Common myeloid progenitor, CD34-positive (primary cell): ENCODE results near the gene ZNF385B.
A peak's percentile ranks its signal among the peaks of the same experiment; 100 is the strongest.

Experiments
- CTCF ChIA-PET: fragments of 350-600 bp; sonication (Branson Sonifier 250); formaldehyde crosslinking; loops from one replicate; lab custom pipeline; 2021; ENCODE audit warnings: antibody characterized with exemption; lab: Charles Lee
- POLR2A ChIA-PET: fragments of 350-600 bp; sonication (Branson Sonifier 250); formaldehyde crosslinking; loops from one replicate; lab custom pipeline; 2021; ENCODE audit warnings: antibody characterized with exemption; lab: Charles Lee
- DNase-seq, 3 donors: peaks; one replicate each; pipeline versions ENCODE4 v3.0.0 to v3.0.0-alpha.2; 2013
- H3K27ac ChIP-seq, 2 experiments: 1 replicate in 1 of 2; 2 replicates in 1 of 2; pipeline ENCODE4 v1.7.0; 2013; ENCODE audit warnings: inconsistent platforms in 2 of 2, low read length in 2 of 2, mild to moderate bottlenecking in 2 of 2, low read depth in 1 of 2, moderate library complexity in 1 of 2; ENCODE audit not compliant: severe bottlenecking in 2 of 2, insufficient read depth in 1 of 2, poor library complexity in 1 of 2
- H3K27me3 ChIP-seq, 5 experiments: replicated peaks in 2 of 5; 1 replicate in 3 of 5; 2 replicates in 2 of 5; pipeline versions ENCODE4 v1.6.1 to v1.7.0; 2013; ENCODE audit warnings: low read length in 4 of 5, mild to moderate bottlenecking in 2 of 5, moderate library complexity in 2 of 5, inconsistent platforms in 1 of 5; ENCODE audit not compliant: insufficient read depth in 5 of 5, control insufficient read depth in 4 of 5
- H3K36me3 ChIP-seq, 4 experiments: 1 replicate in 2 of 4; 2 replicates in 2 of 4; pipeline versions ENCODE4 v1.6.1 to v1.7.0; 2013; ENCODE audit warnings: low read length in 3 of 4, control low read depth in 1 of 4, mild to moderate bottlenecking in 1 of 4; ENCODE audit not compliant: control insufficient read depth in 4 of 4, insufficient read depth in 4 of 4
- H3K4me1 ChIP-seq, 4 experiments: 1 replicate in 3 of 4; 2 replicates in 1 of 4; pipeline versions ENCODE4 v1.6.1 to v1.7.1; 2013; ENCODE audit warnings: low read length in 3 of 4, mild to moderate bottlenecking in 3 of 4, control low read depth in 1 of 4, inconsistent platforms in 1 of 4, moderate library complexity in 1 of 4; ENCODE audit not compliant: control insufficient read depth in 4 of 4, insufficient read depth in 4 of 4; ENCODE audit errors: control extremely low read depth in 1 of 4
- H3K4me3 ChIP-seq, 7 experiments: 1 replicate in 4 of 7; 2 replicates in 3 of 7; pipeline versions ENCODE4 v1.5.1 to v1.7.0; 2013; ENCODE audit warnings: mild to moderate bottlenecking in 7 of 7, low read length in 6 of 7, moderate library complexity in 6 of 7, inconsistent platforms in 2 of 7, low read depth in 2 of 7, control low read depth in 1 of 7; ENCODE audit not compliant: insufficient read depth in 4 of 7, control insufficient read depth in 1 of 7; ENCODE audit errors: extremely low read depth in 1 of 7
- H3K9me3 ChIP-seq, 5 experiments: 1 replicate in 4 of 5; 2 replicates in 1 of 5; pipeline versions ENCODE4 v1.6.1 to v1.7.1; 2013; ENCODE audit warnings: low read length in 4 of 5, mild to moderate bottlenecking in 2 of 5, inconsistent platforms in 1 of 5, low read depth in 1 of 5, moderate library complexity in 1 of 5; ENCODE audit not compliant: control insufficient read depth in 4 of 5, insufficient read depth in 2 of 5; ENCODE audit errors: control extremely low read depth in 1 of 5
- WGBS: methylation state at CpG from one replicate; pipeline ENCODE4 v1.1.5; 2013; ENCODE audit not compliant: insufficient coverage; 5-methylcytosine and 5-hydroxymethylcytosine counted together

The ZNF385B gene

GRCh38 chr2:179751163-179751809 lies 110.1 kb downstream of the ZNF385B start:
- CTCF ChIA-PET: interaction anchor here (1.0 kb wide), 1 partner anchor 340 kb away, joined by 5 read pairs; no protein-coding TSS in a partner anchor

GRCh38 chr2:179749210-179749609 lies 112.2 kb downstream of the ZNF385B start:
- no peaks in the 10 kb centered on the region for H3K4me1 ChIP-seq
- no peak overlapping the region for H3K4me3 ChIP-seq
- DNase-seq: no peak
- ChIA-PET POLR2A (interaction anchor here (0.5 kb wide), 1 partner anchor 793 kb away, joined by 3 read pairs; no protein-coding TSS in a partner anchor), CTCF (interaction anchor here (1.5 kb wide), 1 partner anchor 326 kb away, joined by 4 read pairs; no protein-coding TSS in a partner anchor)
- 100% methylated on average over 1 of the region's 1 CpG for WGBS
- H3K9me3 ChIP-seq: no peaks in the 10 kb centered on the region
- H3K27ac ChIP-seq: no peak overlapping the region
- H3K36me3 ChIP-seq: no peaks in the 10 kb centered on the region
- H3K27me3 ChIP-seq: peaks cover 0 to 7% (median 0%) of the 10 kb centered on the region in 5 experiments

More at GRCh38 chr2:179751163-179751809, 110.1 kb downstream of the ZNF385B start:
- peak; percentile 16 to 40 (median 31) for DNase-seq
- no peak overlapping the region for H3K4me3 ChIP-seq
- H3K4me1 ChIP-seq: no peaks in the 10 kb centered on the region
- H3K9me3 ChIP-seq: no peaks in the 10 kb centered on the region
- H3K27me3 ChIP-seq: peaks cover 0 to 4% (median 0%) of the 10 kb centered on the region in 5 experiments
- WGBS: no CpG with 5 or more reads among the region's 4 CpGs
- H3K36me3 ChIP-seq: no peaks in the 10 kb centered on the region
- H3K27ac ChIP-seq: no peak overlapping the region
- POLR2A ChIA-PET: no interaction called here

GRCh38 chr2:179746981-179747380 lies 114.4 kb downstream of the ZNF385B start:
- peaks cover 0 to 9% (median 3%) of the 10 kb centered on the region in 5 experiments for H3K27me3 ChIP-seq
- DNase-seq: no peak
- no peak overlapping the region for H3K4me3 ChIP-seq
- CTCF ChIA-PET: no interaction called here
- no peak overlapping the region for H3K27ac ChIP-seq
- H3K4me1 ChIP-seq: no peaks in the 10 kb centered on the region
- H3K9me3 ChIP-seq: no peaks in the 10 kb centered on the region
- 97% methylated on average over 5 of the region's 5 CpGs for WGBS
- no peaks in the 10 kb centered on the region for H3K36me3 ChIP-seq
- POLR2A ChIA-PET: no interaction called here

GRCh38 chr2:179745635-179746256 lies 115.7 kb downstream of the ZNF385B start:
- ChIA-PET CTCF (no interaction called here), POLR2A (no interaction called here)
- Histone ChIP-seq H3K4me3 (no peak overlapping the region), H3K4me1 (no peaks in the 10 kb centered on the region), H3K36me3 (no peaks in the 10 kb centered on the region), H3K27ac (no peak overlapping the region), H3K27me3 (peaks cover 0 to 9% (median 3%) of the 10 kb centered on the region in 5 experiments), H3K9me3 (no peaks in the 10 kb centered on the region)
- WGBS: 84% methylated on average over 4 of the region's 5 CpGs
- no peak for DNase-seq

- H3K27ac ChIP-seq: no peak overlapping the region
- CTCF ChIA-PET: no interaction called here
- WGBS: 93% methylated on average over 5 of the region's 5 CpGs
- no peaks in the 10 kb centered on the region for H3K36me3 ChIP-seq
- H3K4me3 ChIP-seq: no peak overlapping the region
- H3K9me3 ChIP-seq: no peaks in the 10 kb centered on the region
- H3K4me1 ChIP-seq: no peaks in the 10 kb centered on the region
- H3K27me3 ChIP-seq: peaks cover 0 to 8% (median 3%) of the 10 kb centered on the region in 5 experiments
- DNase-seq: no peak
- POLR2A ChIA-PET: no interaction called here
Observed at GRCh38 chr2:179744401-179744800, 117.0 kb downstream of the ZNF385B start.

GRCh38 chr2:179741317-179741716 lies 120.1 kb downstream of the ZNF385B start:
- Histone ChIP-seq H3K4me1 (no peaks in the 10 kb centered on the region), H3K9me3 (no peaks in the 10 kb centered on the region), H3K27me3 (peaks cover 0 to 4% (median 3%) of the 10 kb centered on the region in 5 experiments), H3K27ac (no peak overlapping the region), H3K36me3 (no peaks in the 10 kb centered on the region), H3K4me3 (no peak overlapping the region)
- ChIA-PET POLR2A (no interaction called here), CTCF (no interaction called here)
- no peak for DNase-seq

GRCh38 chr2:179729966-179730365 lies 131.4 kb downstream of the ZNF385B start:
- POLR2A ChIA-PET: no interaction called here

More at GRCh38 chr2:179729966-179730365, 131.4 kb downstream of the ZNF385B start:
- CTCF ChIA-PET: interaction anchor here (0.9 kb wide), 1 partner anchor 10 kb away, joined by 3 read pairs; no protein-coding TSS in a partner anchor
- no peak for DNase-seq
- Histone ChIP-seq H3K4me1 (no peaks in the 10 kb centered on the region), H3K4me3 (no peak overlapping the region), H3K36me3 (no peaks in the 10 kb centered on the region), H3K27ac (no peak overlapping the region), H3K9me3 (no peaks in the 10 kb centered on the region), H3K27me3 (no peaks in the 10 kb centered on the region)
- 86% methylated on average over 1 of the region's 1 CpG for WGBS
